Heart left ventricle (tissue), 16 donors: Measurements from ENCODE around the gene CEP85. TPM values are rescaled to one million over a fixed set of nuclear protein-coding genes. Genes with fewer than 3 reads are reported as not detected.

Source experiments
- ATAC-seq, 4 donors: fragments of 200-7000 bp; cut with Tn5 transposase; one replicate each; pipeline ENCODE4 v1.9.1; 2020 to 2022; ENCODE audit warnings: moderate library complexity in 4 of 4, mild to moderate bottlenecking in 3 of 4, moderate number of reproducible peaks in 1 of 4
- DNase-seq, 5 donors: peaks; one replicate each; pipeline ENCODE4 v3.0.0-alpha.2; 2020
- H3K27ac ChIP-seq, 12 donors: fragments of 200-600 bp; sonication (generic) in 4 of 12; one replicate each; pipeline versions ENCODE4 v1.5.0 to v1.8.0; 2016 to 2022; ENCODE audit warnings: mild to moderate bottlenecking in 2 of 12
- H3K27me3 ChIP-seq, 9 donors: fragments of 200-600 bp; sonication (generic) in 2 of 9; one replicate each; pipeline versions ENCODE4 v1.5.1 to v1.8.0; 2016 to 2022; ENCODE audit warnings: mild to moderate bottlenecking in 3 of 9
- H3K36me3 ChIP-seq, 9 donors: fragments of 200-600 bp; sonication (generic) in 2 of 9; one replicate each; pipeline versions ENCODE4 v1.5.0 to v1.8.0; 2018 to 2022; ENCODE audit warnings: mild to moderate bottlenecking in 2 of 9
- H3K4me1 ChIP-seq, 12 donors: fragments of 200-600 bp; sonication (generic) in 4 of 12; one replicate each; pipeline versions ENCODE4 v1.5.0 to v1.8.0; 2016 to 2022; ENCODE audit warnings: mild to moderate bottlenecking in 3 of 12
- H3K4me3 ChIP-seq, 12 donors: fragments of 200-600 bp; sonication (generic) in 4 of 12; one replicate each; pipeline versions ENCODE4 v1.5.0 to v1.8.0; 2017 to 2022; ENCODE audit warnings: mild to moderate bottlenecking in 9 of 12, moderate library complexity in 4 of 12
- H3K9me3 ChIP-seq, 12 donors: fragments of 200-600 bp; sonication (generic) in 4 of 12; one replicate each; pipeline versions ENCODE4 v1.5.0 to v1.8.0; 2016 to 2022; ENCODE audit warnings: mild to moderate bottlenecking in 1 of 12
- POLR2A ChIP-seq, 2 donors: fragments of 450-650 bp; IDR thresholded peaks; one replicate each; pipeline ENCODE4 v1.6.1; 2017; ENCODE audit warnings: antibody characterized with exemption in 2 of 2, mild to moderate bottlenecking in 2 of 2, moderate library complexity in 2 of 2
- WGBS, 4 donors: extraction: QIAGEN DNeasy Blood & Tissue Kit in 2 of 4; methylation state at CpG; one replicate each; pipeline versions ENCODE4 v1.1.5 to v1.1.7; 2013 to 2018; 5-methylcytosine and 5-hydroxymethylcytosine counted together
- intact Hi-C, 10 donors: fragments of 100-400 bp; cut with DNase I; formaldehyde crosslinking; loops; one replicate each; pipeline versions ENCODE4 v1.11.1 to v1.14.2; 2022
- polyA plus RNA-seq, 2 donors: library from polyadenylated mRNA; stranded (reverse); fragments of 200-250 nt; gene quantifications; one replicate each; pipeline ENCODE4 v1.2.3, GENCODE V29; 2013
- total RNA-seq, 9 donors: library from RNA; depleted of rRNA in 2 of 9; stranded (reverse); fragments of >200 nt in 2 of 9; fragmentation: NEBNext Ultra II Directional in 3 of 9; extraction: Animal tissue kit (Norgen Biotek cat#: 25700) in 3 of 9; gene quantifications; one replicate each; pipeline versions ENCODE4 v1.1.0 to v1.2.4, GENCODE V29; 2016 to 2023
- TF ChIP-seq, protein P1 (sequence below), 12 donors: fragments of 200-600 bp; sonication (generic) in 4 of 12; IDR thresholded peaks; one replicate each; pipeline versions ENCODE4 v1.5.0 to v1.8.0; 2018 to 2022; ENCODE audit warnings: antibody characterized with exemption in 12 of 12, mild to moderate bottlenecking in 5 of 12
- donor health status: ischemic (EF 13 %, LVEDD 7.1; RV severe dilation, severe dysfunction).
- donor health status: healthy with polysubstance abuse.
- donor health status: DM: no; HTN: yes; CAD: no.
- donor health status: DM: no; HTN: no; CAD: no.
- donor health status: ischemic (EF 25% LVEDD 6.9; RV normal size, moderate dysfunction).
- donor health status: ischemic (EF 25% LVEDD 5.7; RV mildly dilated, moderate dysfunction).
- donor health status: healthy.
- donor health status: DM: yes; HTN: yes; CAD: no.
- donor health status: ischemic (EF 35%, LVEDD 5.7; RV mildly dilated, moderate dysfunction).
- donor health status: nonischemic (EF 11% LVEDD 7.7; RV severe dilation, severe dysfunction).
- donor health status: DM: yes; HTN: yes; CAD: no.
- donor health status: PGD.
- donor health status: ischemic (EF 29% LVEDD 5.4; RV normal size, mild dysfunction).
- donor health status: nonischemic (EF 23%, LVEDD 6.1; RV moderate dilation, normal function).

The CEP85 gene
- total and polyA plus RNA-seq, 11 donors: 13.4 to 180 (median 41.6) TPM

DNA sequence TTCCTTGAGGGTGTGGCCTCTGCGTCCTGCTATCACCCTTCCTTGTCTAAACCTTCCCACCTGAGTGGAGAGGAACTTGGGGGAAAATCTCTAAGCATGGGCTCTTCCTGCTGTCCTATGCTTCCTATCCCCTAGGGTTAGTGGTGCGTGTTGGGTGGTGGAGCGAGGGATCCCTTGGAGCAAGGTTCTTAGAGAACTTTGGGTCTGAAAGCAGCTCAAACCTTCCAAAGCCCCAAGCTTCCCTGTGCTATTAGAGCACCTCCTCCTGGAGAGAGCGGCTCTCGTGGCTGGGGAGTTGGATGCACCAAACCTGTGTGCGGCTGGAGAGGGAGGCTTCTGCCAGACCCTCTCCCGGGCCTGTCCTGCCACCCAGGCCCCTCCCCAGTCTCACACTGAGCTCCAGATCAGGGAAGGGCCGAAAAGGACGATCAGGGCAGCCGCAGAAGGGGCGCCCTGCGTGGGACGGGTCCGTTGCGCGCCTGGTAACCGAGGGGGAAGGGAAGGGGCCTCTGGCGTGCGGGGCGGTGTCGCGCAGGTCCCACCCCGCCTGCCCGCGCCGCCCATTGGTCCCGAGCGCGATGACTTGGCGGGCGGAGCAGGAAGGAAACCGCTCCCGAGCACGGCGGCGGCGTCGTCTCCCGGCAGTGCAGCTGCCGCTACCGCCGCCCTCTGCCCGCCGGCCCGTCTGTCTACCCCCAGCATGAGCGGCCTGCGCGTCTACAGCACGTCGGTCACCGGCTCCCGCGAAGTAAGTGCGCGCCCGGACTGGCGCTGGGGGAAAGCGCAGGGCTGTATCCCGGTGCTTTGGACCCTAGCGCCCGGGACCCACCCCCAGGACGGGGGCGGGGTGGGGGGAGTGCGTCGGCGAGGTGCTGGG is 45.7 kb downstream of the CEP85 start, which contains the start of gene SH3BGRL3:
Gene SH3BGRL3 (plus strand): TSS at position 631 of the 877 bp plus-strand sequence. CDS start 70 bp downstream, at position 701.
- H3K36me3 ChIP-seq: peaks cover 0 to 39% (median 25%) of the 10 kb centered on the region in 9 donors
- peak within 1 kb of the TSS; percentile 56 to 99 (median 74) for H3K4me3 ChIP-seq
- peak; percentile 32 to 94 for TF ChIP-seq POLR2A (IDR thresholded peaks at IDR 0.05)
- TF ChIP-seq, protein P1, sequence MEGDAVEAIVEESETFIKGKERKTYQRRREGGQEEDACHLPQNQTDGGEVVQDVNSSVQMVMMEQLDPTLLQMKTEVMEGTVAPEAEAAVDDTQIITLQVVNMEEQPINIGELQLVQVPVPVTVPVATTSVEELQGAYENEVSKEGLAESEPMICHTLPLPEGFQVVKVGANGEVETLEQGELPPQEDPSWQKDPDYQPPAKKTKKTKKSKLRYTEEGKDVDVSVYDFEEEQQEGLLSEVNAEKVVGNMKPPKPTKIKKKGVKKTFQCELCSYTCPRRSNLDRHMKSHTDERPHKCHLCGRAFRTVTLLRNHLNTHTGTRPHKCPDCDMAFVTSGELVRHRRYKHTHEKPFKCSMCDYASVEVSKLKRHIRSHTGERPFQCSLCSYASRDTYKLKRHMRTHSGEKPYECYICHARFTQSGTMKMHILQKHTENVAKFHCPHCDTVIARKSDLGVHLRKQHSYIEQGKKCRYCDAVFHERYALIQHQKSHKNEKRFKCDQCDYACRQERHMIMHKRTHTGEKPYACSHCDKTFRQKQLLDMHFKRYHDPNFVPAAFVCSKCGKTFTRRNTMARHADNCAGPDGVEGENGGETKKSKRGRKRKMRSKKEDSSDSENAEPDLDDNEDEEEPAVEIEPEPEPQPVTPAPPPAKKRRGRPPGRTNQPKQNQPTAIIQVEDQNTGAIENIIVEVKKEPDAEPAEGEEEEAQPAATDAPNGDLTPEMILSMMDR (IDR thresholded peaks at IDR 0.05): peak in 10 of 12 donors; percentile 19 to 67 (median 33)
- H3K27ac ChIP-seq: peak within 1 kb of the TSS; percentile 60 to 98 (median 92)
- no peaks in the 10 kb centered on the region for H3K9me3 ChIP-seq
- no peaks in the 10 kb centered on the region for H3K27me3 ChIP-seq
- WGBS, 4 donors: 1 to 10% (median 2%) methylated on average over 13 to 66 of the region's 66 CpGs
- ATAC-seq: peak; percentile 51 to 85 (median 80)
- peak; percentile 92 to 94 (median 92) for DNase-seq
- intact Hi-C loops: loop anchor here in 5 of 10 donors (2.0 to 5.0 kb wide), 5 partner anchors 41 to 242 kb away; partner anchors contain the start of genes C1orf232 (in 2 of the 5), ZNF593 (in 2 of the 5) and PDIK1L (in 1 of the 5)
- peaks cover 8 to 93% (median 70%) of the 10 kb centered on the region in 12 donors for H3K4me1 ChIP-seq

DNA sequence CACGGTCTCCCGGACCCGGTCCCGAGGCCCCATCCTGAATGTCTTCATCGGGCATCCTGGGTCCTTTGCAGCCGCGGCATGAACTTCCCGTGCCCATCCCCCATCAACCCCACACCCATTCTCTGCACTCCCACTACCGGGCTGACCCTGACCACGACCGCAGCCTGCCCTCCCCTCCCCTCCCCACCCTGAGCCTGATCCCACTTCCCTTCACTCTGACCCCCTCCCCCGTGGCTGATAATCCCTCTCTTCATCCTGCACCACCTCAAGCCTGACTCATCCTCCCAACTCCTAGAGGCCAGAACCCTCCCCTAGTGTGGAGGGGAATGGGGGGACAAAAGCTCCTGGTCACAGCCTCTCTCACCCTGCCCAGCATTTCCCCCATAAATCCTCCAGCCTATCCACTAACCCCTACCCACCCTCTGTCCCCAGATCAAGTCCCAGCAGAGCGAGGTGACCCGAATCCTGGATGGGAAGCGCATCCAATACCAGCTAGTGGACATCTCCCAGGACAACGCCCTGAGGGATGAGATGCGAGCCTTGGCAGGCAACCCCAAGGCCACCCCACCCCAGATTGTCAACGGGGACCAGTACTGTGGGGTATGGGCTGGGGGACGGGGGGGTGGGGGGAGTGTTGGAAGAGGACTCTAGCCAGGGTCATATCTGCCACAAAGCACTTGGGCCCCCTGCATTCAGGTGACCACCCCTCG is 46.5 kb downstream of the CEP85 start:
- Histone ChIP-seq H3K27me3 (no peaks in the 10 kb centered on the region), H3K4me1 (peaks cover 13 to 93% (median 72%) of the 10 kb centered on the region in 12 donors), H3K9me3 (no peaks in the 10 kb centered on the region), H3K4me3 (peak overlapping the region; percentile 56 to 99 (median 74)), H3K36me3 (peaks cover 0 to 32% (median 20%) of the 10 kb centered on the region in 9 donors), H3K27ac (peak overlapping the region; percentile 60 to 98 (median 92))
- DNase-seq (peak in 2 of 5 donors; percentile 50 to 55), ATAC-seq (no peak)
- intact Hi-C loops: loop anchor here in 2 of 10 donors (5.0 kb wide), 2 partner anchors 82 to 243 kb away; no protein-coding TSS in a partner anchor
- TF ChIP-seq POLR2A (IDR thresholded peaks at IDR 0.05): no peak
- TF ChIP-seq, protein P1 (IDR thresholded peaks at IDR 0.05): no peak
- WGBS, 4 donors: 29 to 35% (median 33%) methylated on average over 17 to 20 of the region's 20 CpGs

DNA sequence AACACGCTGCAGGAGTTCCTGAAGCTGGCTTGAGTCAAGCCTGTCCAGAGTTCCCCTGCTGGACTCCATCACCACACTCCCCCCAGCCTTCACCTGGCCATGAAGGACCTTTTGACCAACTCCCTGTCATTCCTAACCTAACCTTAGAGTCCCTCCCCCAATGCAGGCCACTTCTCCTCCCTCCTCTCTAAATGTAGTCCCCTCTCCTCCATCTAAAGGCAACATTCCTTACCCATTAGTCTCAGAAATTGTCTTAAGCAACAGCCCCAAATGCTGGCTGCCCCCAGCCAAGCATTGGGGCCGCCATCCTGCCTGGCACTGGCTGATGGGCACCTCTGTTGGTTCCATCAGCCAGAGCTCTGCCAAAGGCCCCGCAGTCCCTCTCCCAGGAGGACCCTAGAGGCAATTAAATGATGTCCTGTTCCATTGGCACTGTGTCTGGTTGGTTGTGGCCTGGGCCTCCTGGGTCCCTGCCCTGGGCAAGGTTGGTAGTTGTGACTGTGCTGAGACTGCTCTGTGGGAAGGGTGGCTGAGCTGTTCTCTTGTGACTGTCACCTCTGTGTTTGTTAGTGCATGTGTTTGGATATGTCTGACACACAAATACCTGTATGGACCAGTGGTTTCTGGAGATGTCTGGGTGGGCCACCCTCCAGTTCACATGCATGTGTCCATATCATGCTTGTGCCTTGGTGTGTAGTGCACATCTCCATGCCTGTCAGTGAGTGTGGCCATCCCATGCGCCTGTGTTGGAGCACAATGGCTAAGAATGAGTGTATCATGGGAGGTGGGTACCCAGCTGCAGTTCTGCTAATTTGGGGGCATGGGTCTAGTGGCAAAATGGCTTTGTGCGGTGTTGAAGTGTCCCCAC is 47.3 kb downstream of the CEP85 start:
- no peak for ATAC-seq
- WGBS, 4 donors: 84 to 96% (median 93%) methylated on average over 5 of the region's 5 CpGs
- peaks cover 0 to 31% (median 19%) of the 10 kb centered on the region in 9 donors for H3K36me3 ChIP-seq
- TF ChIP-seq POLR2A (IDR thresholded peaks at IDR 0.05): no peak
- TF ChIP-seq, protein P1 (IDR thresholded peaks at IDR 0.05): no peak
- peak overlapping the region in 10 of 12 donors; percentile 61 to 99 (median 76) for H3K4me3 ChIP-seq
- H3K4me1 ChIP-seq: peaks cover 15 to 93% (median 70%) of the 10 kb centered on the region in 12 donors
- intact Hi-C loops: loop anchor here in 2 of 10 donors (5.0 kb wide), 2 partner anchors 81 to 244 kb away; no protein-coding TSS in a partner anchor
- H3K27me3 ChIP-seq: no peaks in the 10 kb centered on the region
- peak overlapping the region in 9 of 12 donors; percentile 4 to 98 (median 93) for H3K27ac ChIP-seq
- no peaks in the 10 kb centered on the region for H3K9me3 ChIP-seq
- DNase-seq: no peak
